ENCODE results near the gene CD79A. TPM values are rescaled to one million over a fixed set of nuclear protein-coding genes. Genes with fewer than 3 reads are reported as not detected.
A peak's percentile ranks its signal among the peaks of the same experiment; 100 is the strongest.

Gene CD79A
- total RNA-seq, 1 experiment from 2014 or later, result 970 TPM

GRCh38 chr19:41919948-41920712, 43.1 kb downstream of the CD79A start:
- no peak overlapping the region for H3K4me2 ChIP-seq (ENCODE audit: low read depth, low read length, poor library complexity, severe bottlenecking)
- no peaks in the 10 kb centered on the region for H3K27me3 ChIP-seq (ENCODE audit: low read length)
- H3K4me1 ChIP-seq (ENCODE audit: low read length), result no peaks in the 10 kb centered on the region
- H3K9ac ChIP-seq (ENCODE audit: low read length), result no peak overlapping the region
- no peaks in the 10 kb centered on the region for H3K36me3 ChIP-seq (ENCODE audit: insufficient read depth, low read length)
- 0 out of 2 replicates have a peak, but pooled peaks cover 5% of the 10 kb centered on the region for H4K20me1 ChIP-seq (ENCODE audit: insufficient read depth, low read depth, low read length)
- H3K79me2 ChIP-seq (ENCODE audit: low read length), result no peaks in the 10 kb centered on the region
- no peaks in the 10 kb centered on the region for H3K9me3 ChIP-seq (ENCODE audit: low read length)
- DNase-seq, result no peak
- no peak overlapping the region for H2AFZ ChIP-seq (ENCODE audit: low read length)
- no peaks in the 10 kb centered on the region for H3K9me2 ChIP-seq (replicated peaks; ENCODE audit: insufficient read depth, low read length)
- no peak overlapping the region for H3K27ac ChIP-seq (ENCODE audit: low read length)
- no peak overlapping the region for H3K4me3 ChIP-seq (ENCODE audit: low read length)

GRCh38 chr19:41920882-41921576, 44.0 kb downstream of the CD79A start:
- no peaks in the 10 kb centered on the region for H3K27me3 ChIP-seq (ENCODE audit: low read length)
- H3K9ac ChIP-seq (ENCODE audit: low read length), result no peak overlapping the region
- no peak overlapping the region for H3K4me2 ChIP-seq (ENCODE audit: low read depth, low read length, poor library complexity, severe bottlenecking)
- no peak for DNase-seq
- no peaks in the 10 kb centered on the region for H3K9me2 ChIP-seq (replicated peaks; ENCODE audit: insufficient read depth, low read length)
- no peaks in the 10 kb centered on the region for H3K4me1 ChIP-seq (ENCODE audit: low read length)
- no peak overlapping the region for H3K4me3 ChIP-seq (ENCODE audit: low read length)
- no peaks in the 10 kb centered on the region for H3K9me3 ChIP-seq (ENCODE audit: low read length)
- no peak overlapping the region for H3K27ac ChIP-seq (ENCODE audit: low read length)
- no peak overlapping the region for H2AFZ ChIP-seq (ENCODE audit: low read length)
- H4K20me1 ChIP-seq (ENCODE audit: insufficient read depth, low read depth, low read length), result no peaks in the 10 kb centered on the region
- no peaks in the 10 kb centered on the region for H3K36me3 ChIP-seq (ENCODE audit: insufficient read depth, low read length)
- no peaks in the 10 kb centered on the region for H3K79me2 ChIP-seq (ENCODE audit: low read length)

GRCh38 chr19:41921577-41922576, 44.8 kb downstream of the CD79A start:
- Histone ChIP-seq H3K27me3 (ENCODE audit: low read length) (no peaks in the 10 kb centered on the region), H3K36me3 (ENCODE audit: insufficient read depth, low read length) (no peaks in the 10 kb centered on the region), H3K4me1 (ENCODE audit: low read length) (no peaks in the 10 kb centered on the region), H3K9me3 (ENCODE audit: low read length) (no peaks in the 10 kb centered on the region), H3K4me3 (ENCODE audit: low read length) (no peak overlapping the region), H3K4me2 (ENCODE audit: low read depth, low read length, poor library complexity, severe bottlenecking) (no peak overlapping the region), H3K9me2 (replicated peaks; ENCODE audit: insufficient read depth, low read length) (no peaks in the 10 kb centered on the region), H2AFZ (ENCODE audit: low read length) (no peak overlapping the region), H3K27ac (ENCODE audit: low read length) (no peak overlapping the region), H3K9ac (ENCODE audit: low read length) (no peak overlapping the region), H4K20me1 (ENCODE audit: insufficient read depth, low read depth, low read length) (no peaks in the 10 kb centered on the region), H3K79me2 (ENCODE audit: low read length) (no peaks in the 10 kb centered on the region)
- DNase-seq, result peak; percentile 51

GRCh38 chr19:41922585-41922984, 45.5 kb downstream of the CD79A start:
- Histone ChIP-seq H2AFZ (ENCODE audit: low read length) (no peak overlapping the region), H3K36me3 (ENCODE audit: insufficient read depth, low read length) (no peaks in the 10 kb centered on the region), H3K9me3 (ENCODE audit: low read length) (no peaks in the 10 kb centered on the region), H3K4me2 (ENCODE audit: low read depth, low read length, poor library complexity, severe bottlenecking) (no peak overlapping the region), H4K20me1 (ENCODE audit: insufficient read depth, low read depth, low read length) (no peaks in the 10 kb centered on the region), H3K4me1 (ENCODE audit: low read length) (peaks cover 6% of the 10 kb centered on the region), H3K27ac (ENCODE audit: low read length) (no peak overlapping the region), H3K27me3 (ENCODE audit: low read length) (no peaks in the 10 kb centered on the region), H3K79me2 (ENCODE audit: low read length) (no peaks in the 10 kb centered on the region), H3K9me2 (replicated peaks; ENCODE audit: insufficient read depth, low read length) (no peaks in the 10 kb centered on the region), H3K4me3 (ENCODE audit: low read length) (no peak overlapping the region), H3K9ac (ENCODE audit: low read length) (no peak overlapping the region)
- no peak for DNase-seq

- no peaks in the 10 kb centered on the region for H3K36me3 ChIP-seq (ENCODE audit: insufficient read depth, low read length)
- H3K4me1 ChIP-seq (ENCODE audit: low read length), result peaks cover 8% of the 10 kb centered on the region
- no peaks in the 10 kb centered on the region for H3K27me3 ChIP-seq (ENCODE audit: low read length)
- no peak overlapping the region for H2AFZ ChIP-seq (ENCODE audit: low read length)
- H3K27ac ChIP-seq (ENCODE audit: low read length), result no peak overlapping the region
- H4K20me1 ChIP-seq (ENCODE audit: insufficient read depth, low read depth, low read length), result no peaks in the 10 kb centered on the region
- H3K9ac ChIP-seq (ENCODE audit: low read length), result no peak overlapping the region
- no peaks in the 10 kb centered on the region for H3K9me3 ChIP-seq (ENCODE audit: low read length)
- H3K9me2 ChIP-seq (replicated peaks; ENCODE audit: insufficient read depth, low read length), result no peaks in the 10 kb centered on the region
- DNase-seq, result no peak
- no peak overlapping the region for H3K4me2 ChIP-seq (ENCODE audit: low read depth, low read length, poor library complexity, severe bottlenecking)
- H3K4me3 ChIP-seq (ENCODE audit: low read length), result no peak overlapping the region
- no peaks in the 10 kb centered on the region for H3K79me2 ChIP-seq (ENCODE audit: low read length)
These were observed 46.1 kb downstream of the CD79A start for GRCh38 chr19:41923045-41923788.

- Histone ChIP-seq H3K4me2 (ENCODE audit: low read depth, low read length, poor library complexity, severe bottlenecking) (no peak overlapping the region), H3K4me3 (ENCODE audit: low read length) (no peak overlapping the region), H3K27ac (ENCODE audit: low read length) (no peak overlapping the region), H2AFZ (ENCODE audit: low read length) (no peak overlapping the region), H3K9ac (ENCODE audit: low read length) (no peak overlapping the region), H3K9me2 (replicated peaks; ENCODE audit: insufficient read depth, low read length) (no peaks in the 10 kb centered on the region), H3K4me1 (ENCODE audit: low read length) (peaks cover 16% of the 10 kb centered on the region), H3K9me3 (ENCODE audit: low read length) (no peaks in the 10 kb centered on the region), H4K20me1 (ENCODE audit: insufficient read depth, low read depth, low read length) (no peaks in the 10 kb centered on the region), H3K36me3 (ENCODE audit: insufficient read depth, low read length) (no peaks in the 10 kb centered on the region), H3K27me3 (ENCODE audit: low read length) (no peaks in the 10 kb centered on the region), H3K79me2 (ENCODE audit: low read length) (no peaks in the 10 kb centered on the region)
- DNase-seq, result no peak
These were observed 47.4 kb downstream of the CD79A start for GRCh38 chr19:41924151-41925145.
